CD4-positive, alpha-beta T cell treated with Interferon alpha-2 for 1 hour (primary cell): ENCODE results near the gene ATP8B3.

Source experiments
- DNase-seq, 2 donors: peaks; one replicate each; pipeline ENCODE4 v3.0.0-alpha.2; 2020 to 2022

The ATP8B3 gene

DNA sequence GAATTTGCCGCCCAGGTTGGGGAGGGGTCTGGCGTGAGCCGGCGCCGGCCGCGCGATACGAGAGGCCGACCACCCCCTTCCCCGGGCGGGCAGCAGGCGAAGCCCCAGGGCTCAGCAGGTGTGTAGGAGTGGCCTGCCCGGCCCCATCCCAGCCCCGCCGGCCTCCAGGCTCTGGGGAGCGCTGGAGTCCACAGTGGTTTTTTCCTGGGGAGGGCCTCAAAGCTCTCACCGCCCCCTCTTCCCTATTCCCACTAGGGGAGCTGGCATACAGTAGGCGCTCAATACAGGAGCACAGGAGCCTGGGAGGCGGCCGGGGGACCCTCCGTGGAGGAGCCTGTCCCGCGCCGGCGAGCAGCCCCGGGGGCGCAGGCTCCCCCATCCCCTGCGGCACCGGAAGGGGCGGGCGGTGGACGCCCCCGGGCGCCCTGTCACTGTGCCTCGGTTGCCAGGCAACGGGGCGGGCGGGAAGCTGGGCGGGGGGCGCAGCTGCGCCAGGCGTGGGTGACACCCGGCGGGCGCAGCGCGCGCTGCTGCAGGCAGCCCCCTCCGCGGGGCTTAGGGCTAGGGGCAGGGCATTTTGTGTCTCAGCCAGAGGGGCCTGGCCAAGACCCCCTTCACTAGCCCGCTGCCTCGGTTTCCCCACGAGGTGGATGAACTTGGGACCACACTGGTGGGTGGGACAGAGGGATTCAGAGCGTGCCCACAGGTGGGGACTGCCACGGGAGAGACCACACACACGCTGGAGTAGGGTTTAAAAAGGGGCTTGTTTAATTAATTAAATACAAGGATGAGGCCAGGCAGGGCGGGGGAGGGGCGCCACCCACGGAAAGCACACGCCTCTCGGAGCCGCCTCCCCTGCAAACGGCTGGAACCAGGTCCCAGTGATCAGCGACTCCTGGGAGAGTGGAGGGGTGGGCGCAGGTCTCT is 39.8 kb upstream of the ATP8B3 start:
- peak; percentile 68 to 71 for DNase-seq

DNA sequence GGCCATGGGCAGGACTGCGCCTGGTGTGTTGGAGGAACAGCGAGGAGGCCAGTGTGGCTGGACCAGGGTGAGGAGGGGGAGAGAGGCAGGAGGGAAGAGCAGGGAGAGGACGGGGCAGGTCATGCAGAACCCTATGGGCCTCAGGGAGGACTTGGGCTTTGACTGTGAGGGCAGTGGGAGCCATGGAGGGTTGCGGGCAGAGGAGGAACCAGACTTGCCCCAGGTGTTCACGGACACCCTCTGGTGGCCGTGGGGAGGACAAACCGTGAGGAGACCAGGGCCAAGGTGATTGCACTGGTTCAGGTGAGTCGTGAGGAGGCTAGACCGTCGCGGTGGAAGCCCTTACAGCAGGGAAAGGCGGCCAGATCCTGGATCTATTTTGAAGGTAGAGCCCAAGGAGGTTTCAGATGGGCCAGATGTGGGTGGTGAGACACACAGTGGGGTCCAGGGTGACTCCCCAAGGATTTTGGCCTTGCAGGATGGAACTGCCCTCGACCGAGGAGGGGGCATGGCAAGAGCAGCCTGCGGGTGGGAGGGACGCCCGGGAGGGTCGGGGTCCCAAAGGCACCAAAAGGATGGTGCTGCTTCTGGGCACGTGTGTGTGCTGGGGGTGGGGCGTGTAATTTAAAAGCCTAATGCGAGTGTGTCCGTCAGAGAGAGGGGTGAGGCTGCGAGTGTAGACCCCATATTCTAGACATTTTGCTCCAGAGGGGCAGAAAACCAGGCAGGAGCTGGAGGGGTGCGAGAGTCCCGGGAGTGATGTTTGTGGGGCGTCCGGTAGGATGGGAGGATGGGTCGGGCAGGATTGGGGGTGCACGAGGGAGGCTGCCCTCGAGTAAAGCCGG is 39.0 kb upstream of the ATP8B3 start:
- no peak for DNase-seq

GRCh38 chr19:1849886-1850398 is 37.9 kb upstream of the ATP8B3 start:
- no peak for DNase-seq

- DNase-seq = no peak
Measured at GRCh38 chr19:1849132-1849474, 37.0 kb upstream of the ATP8B3 start.

- DNase-seq = peak; percentile 96 to 98
Measured at GRCh38 chr19:1848399-1849131, 36.5 kb upstream of the ATP8B3 start, which contains the start of gene REXO1. TSS of gene REXO1 (minus strand) at chr19:1848483. CDS start at chr19:1848358, 125 bp downstream.

DNA sequence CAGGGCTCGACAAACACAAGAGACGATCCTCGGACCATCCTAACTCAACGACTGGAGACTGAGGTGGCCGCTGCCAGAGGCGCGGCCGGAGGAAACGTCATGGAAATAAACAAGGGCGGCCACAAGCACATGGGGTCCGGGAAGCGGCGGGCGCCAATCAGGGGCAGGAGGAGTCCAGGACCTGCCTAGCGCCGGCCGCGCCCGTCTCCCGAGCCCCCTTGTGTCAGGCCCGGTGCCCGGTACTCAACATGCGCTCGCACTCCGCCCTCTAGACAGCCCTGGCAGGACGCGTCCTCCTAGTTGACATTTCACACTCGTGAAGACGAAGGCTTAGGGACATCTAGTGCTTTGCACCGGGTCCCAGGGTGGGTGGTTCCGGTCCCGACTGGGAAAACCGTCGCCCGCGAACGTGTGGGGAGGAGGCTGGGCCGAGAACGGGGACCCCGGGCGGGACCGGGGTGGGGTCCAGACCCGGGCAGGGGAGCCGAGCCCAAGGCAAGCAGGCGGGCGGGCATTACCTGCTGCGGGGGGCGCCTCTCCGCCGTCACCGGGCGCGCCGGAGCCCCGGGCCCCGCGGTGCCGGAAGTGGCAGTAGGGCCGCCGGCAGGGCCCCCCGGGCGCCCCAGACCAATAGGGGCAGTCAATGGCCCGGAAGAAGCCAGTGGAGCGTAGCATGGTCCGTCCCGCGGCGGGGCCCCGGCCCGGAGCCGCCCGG is 35.8 kb upstream of the ATP8B3 start:
- DNase-seq = peak in 1 of 2 donors; percentile 24

GRCh38 chr19:1847348-1847683 is 35.2 kb upstream of the ATP8B3 start:
- no peak for DNase-seq

DNA sequence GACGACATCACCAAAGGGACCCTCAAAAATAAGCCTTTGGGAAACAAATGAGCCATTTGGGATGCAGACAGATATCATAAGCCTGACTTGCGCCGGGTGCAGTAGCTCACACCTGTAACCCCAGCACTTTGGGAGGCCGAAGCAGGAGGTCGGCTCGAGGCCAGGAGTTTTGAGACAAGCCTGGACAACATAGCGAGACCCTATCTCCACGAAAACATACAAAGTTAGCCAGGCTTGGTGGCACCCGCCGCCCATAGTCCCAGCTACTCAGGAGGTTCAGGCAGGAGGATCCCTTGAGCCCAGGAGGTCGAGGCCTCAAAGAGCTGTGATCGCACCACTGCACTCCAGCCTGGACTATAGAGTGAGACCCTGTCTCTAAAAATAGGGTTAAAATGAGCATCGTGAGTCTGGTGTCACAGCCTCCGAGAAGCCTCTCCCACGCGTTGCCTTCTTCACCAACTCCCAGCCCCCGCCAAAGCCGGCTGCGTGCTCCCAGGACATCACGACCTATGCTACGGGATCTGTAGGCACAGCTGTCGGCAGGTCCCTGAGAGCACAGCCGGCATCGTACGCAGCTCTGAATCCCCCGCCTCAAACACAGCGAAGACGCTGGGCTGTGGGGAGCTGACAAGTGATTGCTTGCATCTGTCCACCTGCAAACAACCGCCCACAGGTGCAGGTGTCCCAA is 34.6 kb upstream of the ATP8B3 start:
- no peak for DNase-seq

DNA sequence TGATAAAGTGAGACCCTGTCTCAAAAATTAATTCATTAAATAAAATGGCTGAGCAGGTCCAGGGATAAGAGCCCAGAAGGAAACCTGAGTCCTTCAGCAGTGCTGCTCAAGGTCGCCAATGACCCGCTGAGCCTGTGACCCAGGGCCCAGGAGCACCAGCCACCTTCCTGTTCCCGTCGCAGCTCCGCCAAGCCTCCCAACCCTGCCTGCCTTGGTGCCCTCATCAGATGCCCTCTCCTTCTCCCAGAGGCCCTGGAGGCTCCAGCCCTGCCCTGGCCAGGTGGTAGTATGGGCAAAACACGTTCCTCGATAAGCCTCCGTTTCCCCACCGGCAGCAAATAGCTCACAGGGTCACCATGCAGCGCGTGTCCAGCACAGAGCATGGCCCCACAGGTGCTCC is 33.6 kb upstream of the ATP8B3 start:
- DNase-seq = no peak

DNA sequence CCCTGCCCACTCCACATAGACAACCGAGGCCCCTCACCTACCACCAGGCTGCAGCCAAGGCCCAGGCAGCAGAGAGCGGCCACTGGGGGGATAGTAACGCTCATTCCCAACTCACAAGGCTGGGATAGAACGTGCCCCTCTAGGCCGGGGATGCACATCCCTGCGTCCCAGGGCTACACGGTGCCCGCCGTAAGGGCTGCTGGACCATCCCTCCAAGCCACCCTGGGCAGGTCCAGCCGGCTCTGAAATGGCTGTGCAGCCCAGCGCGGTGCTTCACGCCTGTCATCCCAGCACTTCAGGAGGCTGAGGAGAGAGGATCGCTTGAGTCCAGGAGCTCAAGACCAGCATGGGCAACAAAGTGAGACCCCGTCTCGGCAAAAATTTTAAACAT is 33.0 kb upstream of the ATP8B3 start:
- no peak for DNase-seq

- no peak for DNase-seq
Measured at GRCh38 chr19:1844513-1845124, 32.5 kb upstream of the ATP8B3 start.

GRCh38 chr19:1843646-1844394 is 31.7 kb upstream of the ATP8B3 start:
- DNase-seq = no peak

DNA sequence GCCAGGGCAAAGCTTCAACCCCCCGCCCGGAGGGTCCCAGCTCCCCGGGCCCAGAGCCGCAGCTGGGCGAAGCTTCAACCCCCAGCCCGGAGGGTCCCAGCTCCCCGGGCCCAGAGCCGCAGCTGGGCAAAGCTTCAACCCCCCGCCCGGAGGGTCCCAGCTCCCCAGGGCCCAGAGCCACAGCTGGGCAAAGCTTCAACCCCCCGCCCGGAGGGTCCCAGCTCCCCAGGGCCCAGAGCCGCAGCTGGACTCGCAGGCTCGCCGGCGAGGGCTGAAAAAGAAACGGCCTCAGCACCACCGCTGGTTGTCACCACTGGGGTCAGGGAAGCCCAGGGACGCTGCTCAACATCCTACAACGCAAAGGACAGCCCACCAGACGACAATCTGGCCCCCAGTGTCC is 31.0 kb upstream of the ATP8B3 start:
- DNase-seq = no peak

- no peak for DNase-seq
Measured at GRCh38 chr19:1841209-1841924, 29.3 kb upstream of the ATP8B3 start.

DNA sequence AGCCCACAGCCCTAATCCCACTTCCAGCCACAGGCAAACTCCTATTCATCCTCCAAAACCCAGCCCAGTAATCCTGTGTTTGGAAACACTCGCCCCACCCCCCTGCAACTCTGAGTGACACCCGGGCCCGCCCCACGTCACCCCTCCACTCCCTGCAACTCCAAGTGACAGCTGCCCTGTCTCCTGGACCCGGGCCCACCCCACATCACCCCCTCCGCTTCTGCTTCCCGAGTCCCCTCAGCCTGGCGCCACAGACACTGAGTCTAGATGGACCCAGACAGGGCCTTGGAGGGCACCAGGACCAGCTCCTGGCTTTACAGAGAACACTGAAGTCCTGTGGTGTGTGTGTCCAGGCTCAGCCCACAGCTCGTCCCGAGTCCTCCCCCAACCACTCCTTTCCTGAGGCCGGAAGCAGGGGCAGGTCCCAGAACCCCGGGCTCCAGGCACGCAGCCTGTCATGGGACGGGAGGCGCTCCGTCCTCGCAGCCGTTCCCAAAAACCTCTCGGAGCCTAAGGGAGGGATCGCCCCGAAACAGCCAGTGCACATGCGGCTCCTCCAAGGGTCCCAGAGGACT is 28.6 kb upstream of the ATP8B3 start:
- no peak for DNase-seq

DNA sequence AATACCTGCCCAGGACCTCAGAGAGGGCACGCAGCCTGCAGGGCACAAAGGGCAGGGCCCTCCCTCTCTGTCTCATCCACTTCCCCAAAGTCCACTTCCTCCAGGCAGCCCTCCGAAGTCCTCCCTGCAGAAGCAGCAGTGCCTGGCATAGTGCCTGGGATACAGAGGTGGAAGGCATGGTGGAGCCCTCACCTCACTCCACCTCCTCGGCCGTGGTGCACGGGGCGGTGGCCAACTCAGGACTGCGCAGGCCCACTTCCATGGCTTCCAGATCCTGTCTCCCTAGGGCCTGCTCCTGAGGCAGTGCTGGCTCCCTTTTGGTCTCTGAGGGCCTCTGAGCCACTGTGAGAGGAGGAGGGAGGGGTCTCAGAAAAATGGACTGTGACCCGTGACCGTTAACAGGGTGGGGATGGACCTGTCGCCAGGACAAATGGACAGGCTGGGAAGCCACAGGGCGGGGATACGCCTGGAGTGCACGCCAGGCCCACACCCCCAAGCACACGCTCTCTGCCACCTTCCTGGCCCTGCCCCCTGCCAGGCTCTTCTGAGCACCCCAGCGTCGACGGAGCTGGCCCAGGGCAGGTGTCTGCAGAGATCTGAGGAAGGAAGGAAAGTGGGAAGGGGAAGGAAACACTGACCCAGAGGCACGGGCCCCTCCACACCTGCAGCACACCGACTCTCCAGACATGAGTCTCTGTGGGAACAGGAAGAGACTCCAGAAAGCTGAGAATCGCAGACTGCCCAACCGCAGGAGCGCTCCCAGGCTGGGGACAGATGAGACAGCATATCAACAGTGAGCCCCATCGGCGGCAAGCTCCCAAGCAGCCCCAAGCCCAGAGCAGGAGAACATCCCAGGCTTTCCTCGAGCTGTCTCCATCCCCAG is 27.8 kb upstream of the ATP8B3 start:
- DNase-seq = no peak

DNA sequence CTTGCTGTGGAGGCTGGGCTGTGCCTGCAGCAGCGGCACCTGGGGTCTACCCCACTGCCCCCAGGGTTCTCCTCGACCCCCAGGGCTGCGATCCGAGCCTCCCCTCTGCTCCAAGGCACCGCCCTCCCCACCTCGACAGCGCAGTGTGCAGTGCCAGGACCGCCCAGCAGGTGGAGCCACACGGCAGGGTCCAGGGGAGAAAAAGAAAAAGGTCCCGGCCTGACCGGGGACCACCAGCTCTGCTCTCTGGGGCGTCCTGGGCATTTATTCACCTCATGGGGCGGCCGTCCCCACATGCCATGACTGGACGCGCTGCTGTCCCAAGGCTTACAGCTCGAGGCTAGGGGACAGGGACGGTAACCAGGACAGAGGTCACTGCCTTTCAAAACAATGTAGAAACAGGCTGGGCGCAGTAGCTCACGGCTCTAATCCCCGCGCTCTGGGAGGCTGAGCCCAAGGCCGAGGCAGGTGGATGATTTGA is 25.6 kb upstream of the ATP8B3 start:
- DNase-seq = peak; percentile 37 to 61

- DNase-seq = no peak
Measured at GRCh38 chr19:1837222-1837565, 25.1 kb upstream of the ATP8B3 start.
